Urothelium cell line (cell line): ENCODE data around the gene SLC2A5.

Source experiments
- DNase-seq: peaks from one replicate; pipeline ENCODE4 v3.0.0; 2011; ENCODE audit warnings: low spot score, mixed read lengths
- FAIRE-seq: peaks from 2 replicates; lab custom pipeline; 2011; peaks lifted over from hg19 to GRCh38; lab: Jason Lieb, UNC

The SLC2A5 gene

GRCh38 chr1:9093091-9093490, 23.7 kb upstream of the SLC2A5 start:
- FAIRE-seq (no peak), DNase-seq (no peak)

GRCh38 chr1:9088807-9089206, 19.4 kb upstream of the SLC2A5 start:
- no peak for DNase-seq
- FAIRE-seq: no peak

GRCh38 chr1:9087411-9088125, 18.1 kb upstream of the SLC2A5 start:
- FAIRE-seq: no peak
- no peak for DNase-seq

GRCh38 chr1:9086796-9087195, 17.4 kb upstream of the SLC2A5 start:
- FAIRE-seq: no peak
- no peak for DNase-seq

GRCh38 chr1:9086045-9086444, 16.6 kb upstream of the SLC2A5 start:
- FAIRE-seq (no peak), DNase-seq (no peak)

GRCh38 chr1:9085306-9085940, 16.0 kb upstream of the SLC2A5 start:
- FAIRE-seq (no peak), DNase-seq (no peak)

GRCh38 chr1:9084906-9085305, 15.5 kb upstream of the SLC2A5 start:
- DNase-seq (no peak), FAIRE-seq (no peak)

- DNase-seq: no peak
- FAIRE-seq: no peak
These were observed 12.0 kb upstream of the SLC2A5 start for GRCh38 chr1:9081473-9081872.

- DNase-seq (no peak), FAIRE-seq (no peak)
These were observed 11.4 kb upstream of the SLC2A5 start for GRCh38 chr1:9080705-9081291.

GRCh38 chr1:9079988-9080704, 10.7 kb upstream of the SLC2A5 start:
- FAIRE-seq: no peak
- DNase-seq: no peak

- FAIRE-seq (no peak), DNase-seq (no peak)
These were observed 9.5 kb upstream of the SLC2A5 start for GRCh38 chr1:9078752-9079500.

GRCh38 chr1:9078015-9078751, 8.7 kb upstream of the SLC2A5 start:
- DNase-seq (no peak), FAIRE-seq (no peak)

- DNase-seq (no peak), FAIRE-seq (no peak)
These were observed 5.6 kb upstream of the SLC2A5 start for GRCh38 chr1:9075022-9075421.

- no peak for DNase-seq
- no peak for FAIRE-seq
These were observed 3.7 kb upstream of the SLC2A5 start for GRCh38 chr1:9073143-9073542.

GRCh38 chr1:9071554-9072235, 2.3 kb upstream of the SLC2A5 start:
- FAIRE-seq: no peak
- no peak for DNase-seq

- DNase-seq: no peak
- FAIRE-seq: no peak
These were observed 1.1 kb upstream of the SLC2A5 start for GRCh38 chr1:9070486-9070885.

GRCh38 chr1:9068981-9069325, 482 bp downstream of the SLC2A5 start:
- DNase-seq: no peak
- FAIRE-seq: no peak

- DNase-seq: peak; percentile 59
- FAIRE-seq: peak; percentile 23
These were observed 2.3 kb downstream of the SLC2A5 start for GRCh38 chr1:9066945-9067807.

- no peak for FAIRE-seq
- no peak for DNase-seq
These were observed 4.2 kb downstream of the SLC2A5 start for GRCh38 chr1:9065213-9065751.
